NCI-H1930 (cell line): ENCODE results near the gene KCND1.

Source experiments
- DNase-seq, 2 experiments: peaks; one replicate each; lab custom pipeline; 2025; lab: John Stamatoyannopoulos, UW

Gene KCND1

DNA sequence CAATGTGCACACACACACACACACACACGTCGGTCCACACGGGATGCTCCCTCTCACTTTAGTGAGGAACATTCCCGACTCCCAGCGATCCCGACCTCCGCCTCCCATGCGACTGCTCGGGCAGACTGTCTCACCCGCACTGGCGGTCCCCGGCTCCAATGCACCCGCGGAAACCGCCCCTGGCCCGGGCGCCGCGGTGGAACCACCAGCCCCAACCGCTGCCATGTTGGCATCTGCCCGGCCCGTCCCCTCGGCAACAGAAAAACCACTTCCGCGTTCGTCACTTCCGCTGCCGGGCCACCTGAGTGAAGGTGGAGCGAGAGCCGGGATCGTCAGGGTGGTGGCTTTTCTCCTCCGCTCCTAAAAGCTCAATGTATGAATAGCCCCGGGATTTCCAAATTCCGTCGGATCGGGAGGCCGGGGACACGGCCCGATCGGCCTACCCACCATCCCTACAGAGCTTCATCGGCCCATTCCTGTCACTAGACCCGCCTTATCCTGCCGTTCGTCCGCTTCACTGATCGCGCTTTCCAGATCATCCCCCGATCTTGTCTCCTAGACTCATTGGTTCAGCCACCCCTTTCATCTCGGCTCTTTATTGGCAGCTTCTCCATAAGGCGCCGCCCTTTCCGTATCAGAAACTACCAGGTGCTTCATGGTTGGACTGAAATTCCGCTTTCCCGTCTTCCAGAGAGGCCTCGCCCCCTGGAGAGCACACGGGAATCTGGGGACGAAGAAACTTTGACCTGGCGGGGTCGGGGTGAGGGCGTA lies 60.0 kb downstream of the KCND1 start, which contains the start of gene SLC35A2:
Gene SLC35A2, minus strand, starts transcription at position 235 of the 771 bp plus-strand sequence. Its CDS starts 10 bp downstream, at position 225.
- peak; percentile 68 to 69 for DNase-seq
